ENCODE measurements around the gene OSBPL7. TPM values are rescaled to one million over a fixed set of nuclear protein-coding genes. Genes with fewer than 3 reads are reported as not detected.

The OSBPL7 gene
- total and polyA plus RNA-seq, 2 donors (not counting 3 experiments of a cell fraction or from before 2014, with no cell fraction given), result 16.2 to 29.1 TPM

DNA sequence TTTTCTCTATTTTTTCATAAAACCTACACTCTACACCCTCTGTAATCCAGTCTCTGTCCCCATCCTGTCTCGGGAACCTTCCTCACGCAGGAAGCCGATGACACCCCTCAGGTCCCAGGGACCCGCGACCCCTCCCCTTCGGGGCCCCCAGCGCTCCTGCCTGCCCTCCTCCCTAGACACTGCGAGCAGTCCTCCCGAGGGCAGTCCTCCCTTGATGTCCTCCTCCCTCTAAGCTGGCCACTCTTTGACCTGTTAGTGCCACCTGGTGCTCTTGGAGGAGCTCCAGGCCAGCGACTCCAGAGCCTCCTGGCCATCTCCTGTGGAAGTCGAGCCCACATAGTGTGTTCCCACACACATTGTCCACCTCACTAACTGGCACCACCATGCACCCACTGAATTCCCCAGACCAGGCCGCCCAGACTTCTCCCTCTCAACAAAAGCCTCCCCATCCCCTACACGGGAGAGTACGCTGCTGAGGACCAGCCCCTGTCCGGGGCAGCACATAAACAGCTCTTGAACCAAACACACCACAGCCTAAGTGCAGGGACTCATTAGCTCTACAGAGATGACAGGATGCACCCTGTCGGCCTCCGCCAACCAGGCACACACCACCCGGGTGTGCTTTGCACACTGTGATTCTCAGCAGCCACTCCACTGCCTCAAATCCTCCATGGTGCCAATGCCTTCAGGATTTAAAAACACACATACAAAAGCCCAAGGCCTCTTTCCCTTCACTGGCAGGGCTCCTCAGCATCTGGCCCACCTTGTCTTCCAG, 9.3 kb downstream of the OSBPL7 start:
- Histone ChIP-seq H2AFZ (ENCODE audit: low read depth, low read length) (no peak overlapping the region), H3K79me2 (ENCODE audit: control insufficient read depth, insufficient read depth, low read length) (no peaks in the 10 kb centered on the region), H3K9me3 (replicated peaks; ENCODE audit: control insufficient read depth, insufficient read depth, low read length) (no peaks in the 10 kb centered on the region), H3K27ac (ENCODE audit: insufficient read depth, low read depth, low read length) (no peak overlapping the region), H3K9me1 (replicated peaks; ENCODE audit: control insufficient read depth, extremely low read depth, insufficient read depth, low read length) (no peaks in the 10 kb centered on the region), H3K36me3 (ENCODE audit: control insufficient read depth in 2 of 2, extremely low read depth in 1 of 2, insufficient read depth in 2 of 2, low read length in 2 of 2) (peaks cover 7 to 61% of the 10 kb centered on the region in 2 experiments), H3K4me1 (ENCODE audit: control insufficient read depth, extremely low read depth, insufficient read depth, low read length) (peaks cover 9% of the 10 kb centered on the region), H3K4me2 (ENCODE audit: insufficient read depth, low read length) (no peak overlapping the region), H3K4me3 (replicated peaks in 1 of 3; ENCODE audit: insufficient read depth in 1 of 3, low read depth in 1 of 3, low read length in 3 of 3) (no peak overlapping the region), H4K20me1 (replicated peaks; ENCODE audit: control insufficient read depth, extremely low read depth, insufficient read depth, low read length) (no peaks in the 10 kb centered on the region), H3K27me3 (ENCODE audit: control insufficient read depth in 2 of 2, insufficient read depth in 2 of 2, low read length in 2 of 2) (no peaks in the 10 kb centered on the region), H3K9ac (replicated peaks; ENCODE audit: extremely low read depth, insufficient read depth, low read length) (no peak overlapping the region)
- BruUV-seq (replicated peaks), result no TSS peak
- FAIRE-seq (no peak), DNase-seq (ENCODE audit: low read depth, low spot score) (no peak)
- dilution Hi-C loops (cut with MboI; ENCODE audit: extremely low pct_ligation_motif_present, low sequenced_read_pairs) (no loop called here), intact Hi-C loops (cut with micrococcal nuclease) (no loop called here)
- CTCF ChIA-PET, result interaction anchor here (1.0 kb wide), 1 partner anchor 78 kb away, joined by 4 read pairs; no protein-coding TSS in a partner anchor
- no peak for TF ChIP-seq FOS (IDR thresholded peaks at IDR 0.05; ENCODE audit: borderline replicate concordance, insufficient read depth, low read length)
- TF ChIP-seq POLR2A (IDR thresholded peaks at IDR 0.05; ENCODE audit: low read depth, low read length), result no peak
- no peak for TF ChIP-seq GATA2 (IDR thresholded peaks at IDR 0.05; ENCODE audit: insufficient read depth, insufficient read length, low read depth, low read length)
- TF ChIP-seq JUN (IDR thresholded peaks at IDR 0.05; ENCODE audit: borderline replicate concordance, insufficient read depth, insufficient read length, low read depth), result no peak
- TF ChIP-seq, protein P1, sequence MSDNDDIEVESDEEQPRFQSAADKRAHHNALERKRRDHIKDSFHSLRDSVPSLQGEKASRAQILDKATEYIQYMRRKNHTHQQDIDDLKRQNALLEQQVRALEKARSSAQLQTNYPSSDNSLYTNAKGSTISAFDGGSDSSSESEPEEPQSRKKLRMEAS (IDR thresholded peaks at IDR 0.05; ENCODE audit: insufficient read depth, insufficient read length), result no peak
- TF ChIP-seq MYC (IDR thresholded peaks at IDR 0.05; ENCODE audit: low read depth, low read length), result no peak
- no peak for TF ChIP-seq EZH2 (IDR thresholded peaks at IDR 0.05; ENCODE audit: borderline replicate concordance, low read depth, low read length, severe bottlenecking)
- POLR2A ChIA-PET, result no interaction called here

DNA sequence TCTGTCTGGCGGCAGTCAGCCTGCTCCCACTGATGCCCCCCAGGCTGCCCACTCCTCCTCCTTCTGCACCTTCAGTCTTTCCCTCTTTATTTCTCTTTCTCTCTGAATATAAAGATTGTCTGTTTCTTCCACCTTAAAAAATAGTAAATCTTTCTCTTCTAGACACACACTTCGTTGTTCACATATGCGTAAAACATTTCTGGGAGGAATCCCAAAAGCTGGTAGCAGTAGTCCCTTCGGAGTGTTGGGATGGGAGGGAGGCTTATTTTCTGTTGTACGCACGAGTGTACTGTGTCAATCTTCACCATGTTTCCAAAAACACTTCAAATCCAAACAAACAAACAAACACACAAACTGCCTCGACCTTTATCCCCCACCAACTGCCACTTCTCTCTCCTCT, 9.9 kb downstream of the OSBPL7 start:
- Histone ChIP-seq H3K36me3 (ENCODE audit: control insufficient read depth in 2 of 2, extremely low read depth in 1 of 2, insufficient read depth in 2 of 2, low read length in 2 of 2) (peaks cover 4 to 60% of the 10 kb centered on the region in 2 experiments), H2AFZ (ENCODE audit: low read depth, low read length) (no peak overlapping the region), H3K9me3 (replicated peaks; ENCODE audit: control insufficient read depth, insufficient read depth, low read length) (no peaks in the 10 kb centered on the region), H3K27me3 (ENCODE audit: control insufficient read depth in 2 of 2, insufficient read depth in 2 of 2, low read length in 2 of 2) (no peaks in the 10 kb centered on the region), H3K4me3 (replicated peaks in 1 of 3; ENCODE audit: insufficient read depth in 1 of 3, low read depth in 1 of 3, low read length in 3 of 3) (no peak overlapping the region), H3K9ac (replicated peaks; ENCODE audit: extremely low read depth, insufficient read depth, low read length) (no peak overlapping the region), H3K79me2 (ENCODE audit: control insufficient read depth, insufficient read depth, low read length) (no peaks in the 10 kb centered on the region), H3K4me1 (ENCODE audit: control insufficient read depth, extremely low read depth, insufficient read depth, low read length) (peaks cover 9% of the 10 kb centered on the region), H3K27ac (ENCODE audit: insufficient read depth, low read depth, low read length) (no peak overlapping the region), H3K4me2 (ENCODE audit: insufficient read depth, low read length) (no peak overlapping the region), H4K20me1 (replicated peaks; ENCODE audit: control insufficient read depth, extremely low read depth, insufficient read depth, low read length) (no peaks in the 10 kb centered on the region), H3K9me1 (replicated peaks; ENCODE audit: control insufficient read depth, extremely low read depth, insufficient read depth, low read length) (no peaks in the 10 kb centered on the region)
- DNase-seq (ENCODE audit: low read depth, low spot score) (no peak), FAIRE-seq (no peak)
- dilution Hi-C loops (cut with MboI; ENCODE audit: extremely low pct_ligation_motif_present, low sequenced_read_pairs), result no loop called here
- CTCF ChIA-PET, result interaction anchor here (1.0 kb wide), 1 partner anchor 78 kb away, joined by 4 read pairs; no protein-coding TSS in a partner anchor
- POLR2A ChIA-PET, result no interaction called here
- BruUV-seq (replicated peaks), result no TSS peak
- intact Hi-C loops (cut with micrococcal nuclease), result no loop called here
- no peak for TF ChIP-seq POLR2AphosphoS5 (IDR thresholded peaks at IDR 0.05; ENCODE audit: insufficient read depth, low read depth, low read length)
- no peak for TF ChIP-seq POLR2A (IDR thresholded peaks at IDR 0.05; ENCODE audit: low read depth, low read length)
- TF ChIP-seq MYC (IDR thresholded peaks at IDR 0.05; ENCODE audit: low read depth, low read length), result no peak
- TF ChIP-seq, protein P1 (IDR thresholded peaks at IDR 0.05; ENCODE audit: insufficient read depth, insufficient read length), result no peak
- TF ChIP-seq, protein P2, sequence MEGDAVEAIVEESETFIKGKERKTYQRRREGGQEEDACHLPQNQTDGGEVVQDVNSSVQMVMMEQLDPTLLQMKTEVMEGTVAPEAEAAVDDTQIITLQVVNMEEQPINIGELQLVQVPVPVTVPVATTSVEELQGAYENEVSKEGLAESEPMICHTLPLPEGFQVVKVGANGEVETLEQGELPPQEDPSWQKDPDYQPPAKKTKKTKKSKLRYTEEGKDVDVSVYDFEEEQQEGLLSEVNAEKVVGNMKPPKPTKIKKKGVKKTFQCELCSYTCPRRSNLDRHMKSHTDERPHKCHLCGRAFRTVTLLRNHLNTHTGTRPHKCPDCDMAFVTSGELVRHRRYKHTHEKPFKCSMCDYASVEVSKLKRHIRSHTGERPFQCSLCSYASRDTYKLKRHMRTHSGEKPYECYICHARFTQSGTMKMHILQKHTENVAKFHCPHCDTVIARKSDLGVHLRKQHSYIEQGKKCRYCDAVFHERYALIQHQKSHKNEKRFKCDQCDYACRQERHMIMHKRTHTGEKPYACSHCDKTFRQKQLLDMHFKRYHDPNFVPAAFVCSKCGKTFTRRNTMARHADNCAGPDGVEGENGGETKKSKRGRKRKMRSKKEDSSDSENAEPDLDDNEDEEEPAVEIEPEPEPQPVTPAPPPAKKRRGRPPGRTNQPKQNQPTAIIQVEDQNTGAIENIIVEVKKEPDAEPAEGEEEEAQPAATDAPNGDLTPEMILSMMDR (IDR thresholded peaks at IDR 0.05; ENCODE audit: extremely low read depth in 1 of 2, insufficient read depth in 1 of 2, low read depth in 1 of 2, low read length in 2 of 2), result no peak
- TF ChIP-seq GATA2 (IDR thresholded peaks at IDR 0.05; ENCODE audit: insufficient read depth, insufficient read length, low read depth, low read length), result no peak
- TF ChIP-seq JUN (IDR thresholded peaks at IDR 0.05; ENCODE audit: borderline replicate concordance, insufficient read depth, insufficient read length, low read depth), result no peak
- no peak for TF ChIP-seq EZH2 (IDR thresholded peaks at IDR 0.05; ENCODE audit: borderline replicate concordance, low read depth, low read length, severe bottlenecking)
- no peak for TF ChIP-seq FOS (IDR thresholded peaks at IDR 0.05; ENCODE audit: borderline replicate concordance, insufficient read depth, low read length)
